Muscle of back (tissue), 11 donors: Measurements from ENCODE around the gene LTBP1. TPM values are rescaled to one million over a fixed set of nuclear protein-coding genes. Genes with fewer than 3 reads are reported as not detected.
A peak's percentile ranks its signal among the peaks of the same experiment; 100 is the strongest.

ENCODE experiments used
- DNase-seq, 3 donors: peaks; one replicate each; pipeline versions ENCODE4 v3.0.0 to v3.0.0-alpha.2; 2013
- polyA plus RNA-seq, 10 donors: library from polyadenylated mRNA; unstranded; fragments of 120-200 nt; gene quantifications; one replicate each; pipeline ENCODE4 v1.2.1, GENCODE V29; 2013; ENCODE audit not compliant: insufficient read length in 10 of 10

Gene LTBP1
- polyA plus RNA-seq, 10 donors, result 52.1 to 101 (median 66.1) TPM

- no peak for DNase-seq
These were observed 127.4 kb downstream of the LTBP1 start for GRCh38 chr2:33074197-33074596.

GRCh38 chr2:33077311-33077710, 130.6 kb downstream of the LTBP1 start:
- no peak for DNase-seq

- DNase-seq, result no peak
These were observed 131.1 kb downstream of the LTBP1 start for GRCh38 chr2:33077844-33078243.

- no peak for DNase-seq
These were observed 134.9 kb downstream of the LTBP1 start for GRCh38 chr2:33081691-33082090.

- no peak for DNase-seq
These were observed 137.1 kb downstream of the LTBP1 start for GRCh38 chr2:33083699-33084387.

- DNase-seq, result no peak
These were observed 137.7 kb downstream of the LTBP1 start for GRCh38 chr2:33084433-33084832.

GRCh38 chr2:33085646-33086045, 138.9 kb downstream of the LTBP1 start:
- DNase-seq, result no peak

- DNase-seq, result peak; percentile 30 to 81 (median 53)
These were observed 139.8 kb downstream of the LTBP1 start for GRCh38 chr2:33086400-33087015.

- no peak for DNase-seq
These were observed 143.9 kb downstream of the LTBP1 start for GRCh38 chr2:33090553-33091134.

GRCh38 chr2:33091541-33092123, 144.9 kb downstream of the LTBP1 start:
- DNase-seq, result no peak

GRCh38 chr2:33093283-33093993, 146.7 kb downstream of the LTBP1 start:
- peak in 1 of 3 donors; percentile 50 for DNase-seq

- DNase-seq, result no peak
These were observed 147.6 kb downstream of the LTBP1 start for GRCh38 chr2:33094303-33094702.

GRCh38 chr2:33099989-33100388, 153.2 kb downstream of the LTBP1 start:
- no peak for DNase-seq

- no peak for DNase-seq
These were observed 154.2 kb downstream of the LTBP1 start for GRCh38 chr2:33100921-33101320.

GRCh38 chr2:33104052-33104623, 157.4 kb downstream of the LTBP1 start:
- no peak for DNase-seq

GRCh38 chr2:33104726-33105125, 158.0 kb downstream of the LTBP1 start:
- no peak for DNase-seq

- DNase-seq, result no peak
These were observed 159.4 kb downstream of the LTBP1 start for GRCh38 chr2:33106115-33106514.

- no peak for DNase-seq
These were observed 161.1 kb downstream of the LTBP1 start for GRCh38 chr2:33107690-33108482.

GRCh38 chr2:33108483-33109443, 162.0 kb downstream of the LTBP1 start:
- DNase-seq, result no peak

- no peak for DNase-seq
These were observed 163.7 kb downstream of the LTBP1 start for GRCh38 chr2:33110461-33110860.
